HG03442 (cell line): ENCODE results near the gene TRABD2B.

ENCODE experiments used
- ATAC-seq: cut with Tn5 transposase; IDR thresholded peaks from one replicate; pipeline ENCODE4 v1.9.1; 2021; ENCODE audit warnings: mild to moderate bottlenecking, moderate library complexity; ENCODE audit not compliant: unreplicated experiment

The TRABD2B gene

DNA sequence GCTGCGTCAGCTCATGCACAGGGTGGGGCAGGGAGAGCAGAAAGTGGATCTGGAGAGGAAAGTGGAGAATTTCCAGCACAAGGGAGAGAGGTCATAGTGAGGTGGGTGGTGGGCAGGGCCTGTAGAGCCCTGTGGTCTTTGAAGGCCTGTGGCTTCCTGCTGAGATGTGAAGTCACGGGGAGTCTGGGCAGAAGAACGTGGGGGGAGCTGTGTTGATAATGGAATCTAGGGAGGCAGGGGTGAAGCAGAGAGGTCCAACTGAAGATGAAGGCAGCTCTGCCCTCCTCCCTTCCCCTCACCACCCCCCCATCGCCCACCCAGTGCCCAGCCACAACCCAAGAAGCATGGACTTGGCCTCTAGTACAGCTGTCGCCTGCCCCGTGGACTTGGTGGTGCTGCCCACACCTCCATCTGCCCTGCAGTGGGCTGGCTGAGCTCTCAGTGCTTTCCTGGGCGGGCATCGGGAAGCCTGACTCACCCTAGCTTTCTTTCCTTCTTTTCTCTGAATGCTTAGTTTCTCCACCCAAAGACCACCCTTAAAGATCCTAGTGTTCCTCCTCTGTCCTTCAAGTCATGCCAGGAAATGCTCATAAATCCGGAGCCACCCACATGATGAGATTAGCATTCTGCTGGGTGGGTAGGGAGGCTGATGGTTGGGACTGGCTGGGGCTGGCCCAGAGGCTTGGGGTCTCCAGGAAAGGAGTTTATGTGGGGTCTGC is 186.1 kb downstream of the TRABD2B start:
- no peak for ATAC-seq

- no peak for ATAC-seq
Observed at GRCh38 chr1:47809301-47810084, 187.7 kb downstream of the TRABD2B start.

DNA sequence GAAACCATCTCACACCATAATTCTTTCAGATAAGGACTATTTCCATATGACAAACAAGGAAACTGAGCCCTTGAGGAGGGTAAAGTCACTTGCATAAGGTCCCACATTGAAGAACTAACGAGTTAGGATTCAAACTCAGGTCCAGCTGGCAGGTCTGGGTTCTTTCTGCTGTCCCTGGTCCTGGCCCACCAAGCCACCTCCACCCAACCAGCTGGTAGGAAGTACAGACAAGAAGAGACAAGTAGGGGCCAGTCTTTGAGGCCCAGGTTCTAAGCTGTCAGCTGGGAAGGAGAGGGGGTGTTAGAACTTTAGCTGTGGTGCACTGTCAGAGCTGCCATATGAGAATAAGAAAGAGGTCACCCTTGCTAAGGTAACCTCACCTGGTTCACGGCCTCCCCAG is 188.6 kb downstream of the TRABD2B start:
- ATAC-seq, result no peak

DNA sequence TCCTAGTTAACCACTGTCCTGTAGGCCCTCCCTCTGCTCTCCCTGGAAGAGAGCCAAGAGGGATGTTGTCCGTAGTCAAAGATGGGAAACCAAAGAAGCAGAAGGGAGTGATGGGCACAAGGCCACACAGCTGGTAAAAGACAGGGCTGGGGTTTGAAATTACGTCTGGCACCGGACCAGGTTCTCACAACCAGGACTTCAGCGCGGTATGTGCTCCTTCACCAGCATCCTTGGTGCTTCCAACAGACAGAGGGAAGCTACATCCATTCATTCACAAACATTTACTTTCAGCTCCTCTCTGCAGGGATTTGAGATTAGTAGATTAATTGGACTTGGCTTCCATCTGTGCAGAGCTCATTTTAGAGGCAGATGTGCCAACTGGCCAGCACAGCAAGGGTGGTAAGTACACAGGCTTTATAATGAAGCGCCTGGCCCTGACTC is 191.2 kb downstream of the TRABD2B start:
- ATAC-seq, result no peak

DNA sequence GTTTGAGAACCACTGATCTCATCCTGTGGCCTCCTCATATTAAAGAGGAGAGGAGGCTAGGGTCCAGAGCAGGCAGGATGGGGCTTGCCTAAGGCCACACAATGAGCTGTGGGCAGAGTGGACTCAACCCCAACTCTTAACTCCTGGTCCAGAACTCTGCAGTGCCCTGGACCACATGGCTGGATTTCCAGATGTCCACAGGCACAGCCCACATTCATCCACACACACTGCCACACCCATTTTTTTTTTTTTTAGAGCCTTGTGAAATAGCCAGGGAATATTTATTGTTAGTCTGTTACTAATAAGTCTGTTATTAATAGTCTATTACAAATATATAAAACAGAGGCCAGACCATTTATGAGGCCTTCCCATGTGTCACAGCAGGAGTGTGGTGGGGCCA is 192.2 kb downstream of the TRABD2B start:
- no peak for ATAC-seq

- no peak for ATAC-seq
Observed at GRCh38 chr1:47803815-47804501, 193.2 kb downstream of the TRABD2B start.

- no peak for ATAC-seq
Observed at GRCh38 chr1:47797575-47797974, 199.6 kb downstream of the TRABD2B start.

- ATAC-seq, result no peak
Observed at GRCh38 chr1:47796626-47797025, 200.6 kb downstream of the TRABD2B start.

- ATAC-seq, result no peak
Observed at GRCh38 chr1:47795102-47795501, 202.1 kb downstream of the TRABD2B start.

- ATAC-seq, result no peak
Observed at GRCh38 chr1:47794530-47794929, 202.7 kb downstream of the TRABD2B start.

- ATAC-seq, result no peak
Observed at GRCh38 chr1:47794081-47794480, 203.1 kb downstream of the TRABD2B start.

DNA sequence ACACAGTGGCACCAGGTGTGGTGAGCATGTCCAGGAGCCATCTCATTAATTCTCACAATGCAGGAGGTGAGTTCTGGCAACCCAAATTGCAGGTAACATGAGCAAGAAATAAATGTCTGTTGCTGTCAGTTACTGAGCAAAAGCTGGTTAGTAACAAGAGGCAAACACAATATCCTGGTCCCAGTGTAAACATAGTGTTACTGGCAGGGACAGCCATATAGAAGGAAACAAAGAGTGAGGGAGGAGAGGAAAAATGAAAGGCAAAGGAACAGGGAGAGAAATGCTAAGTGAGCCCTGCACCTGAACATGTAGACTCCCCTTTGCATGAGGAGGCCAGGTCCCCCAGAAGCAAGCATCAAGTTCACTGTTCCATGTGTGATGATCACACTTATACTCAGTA is 203.6 kb downstream of the TRABD2B start:
- no peak for ATAC-seq

GRCh38 chr1:47792779-47793178 is 204.4 kb downstream of the TRABD2B start:
- no peak for ATAC-seq

GRCh38 chr1:47791879-47792608 is 205.1 kb downstream of the TRABD2B start:
- ATAC-seq, result no peak

DNA sequence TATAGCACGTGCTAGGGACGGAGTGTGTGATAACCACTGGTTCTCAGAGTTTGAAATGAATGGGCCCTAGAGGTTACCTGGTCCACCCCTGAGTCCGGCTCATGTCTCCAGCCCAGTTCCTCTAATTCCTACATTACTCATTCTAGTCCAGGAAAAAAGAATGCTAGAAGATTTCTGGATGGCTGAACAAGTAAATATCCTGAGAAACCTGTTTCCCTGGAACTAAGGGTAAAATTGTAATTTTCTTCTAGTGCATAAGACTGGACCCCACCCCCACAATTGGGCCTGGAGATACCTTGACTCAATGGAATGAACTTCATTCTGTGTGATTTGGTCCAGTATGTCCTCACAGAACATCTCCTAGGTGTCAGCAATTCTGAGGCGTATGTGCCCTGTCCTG is 208.4 kb downstream of the TRABD2B start:
- no peak for ATAC-seq

- ATAC-seq, result no peak
Observed at GRCh38 chr1:47787560-47787959, 209.6 kb downstream of the TRABD2B start.

DNA sequence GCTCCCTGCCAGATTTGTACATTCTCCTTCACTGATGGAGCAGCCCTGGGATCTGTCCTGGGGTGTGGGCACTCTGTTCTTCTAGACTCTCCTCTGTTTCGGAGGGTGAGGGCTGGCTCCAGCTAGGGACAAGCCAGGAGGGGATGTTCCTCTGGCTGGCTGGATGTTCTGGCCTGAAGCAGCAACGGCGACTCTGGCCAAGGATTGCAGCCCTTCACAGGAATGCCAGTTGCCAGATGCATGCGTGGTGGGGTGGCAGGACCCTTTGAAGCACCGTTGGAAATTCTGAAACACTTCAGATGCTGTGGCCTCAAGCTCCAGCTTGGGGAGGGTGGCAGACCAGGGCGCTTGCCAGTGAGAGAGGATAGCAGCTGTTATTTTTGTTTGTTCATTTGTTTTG is 210.9 kb downstream of the TRABD2B start:
- ATAC-seq, result no peak

GRCh38 chr1:47785561-47786271 is 211.5 kb downstream of the TRABD2B start:
- no peak for ATAC-seq

GRCh38 chr1:47785118-47785517 is 212.1 kb downstream of the TRABD2B start:
- no peak for ATAC-seq

- ATAC-seq, result no peak
Observed at GRCh38 chr1:47784497-47784822, 212.7 kb downstream of the TRABD2B start.
